GM12878 (cell line): Measurements from ENCODE around the gene CSF1. TPM values are rescaled to one million over a fixed set of nuclear protein-coding genes. Genes with fewer than 3 reads are reported as not detected.

ENCODE experiments used
- ATAC-seq: fragments of 200-7000 bp; cut with Tn5 transposase; 3 replicates; pipeline ENCODE4 v1.9.1; 2020; ENCODE audit warnings: mild to moderate bottlenecking, moderate library complexity
- BruUV-seq: library from RNA; stranded (reverse); fragments of 400-500 nt; replicated peaks from 2 replicates; lab custom pipeline; 2021; lab: Mats Ljungman, UMichigan
- CTCF ChIA-PET: fragments of 300-600 bp; sonication (Branson Sonifier 250); formaldehyde crosslinking; extraction: SDS; loops from one replicate; lab custom pipeline; 2021; ENCODE audit warnings: inconsistent platforms; lab: Yijun Ruan, JAX
- POLR2A ChIA-PET: fragments of 350-600 bp; formaldehyde crosslinking; extraction: SDS; loops from one replicate; lab custom pipeline; 2021; ENCODE audit warnings: inconsistent platforms; lab: Charles Lee
- RAD21 ChIA-PET: fragments of 300-600 bp; sonication (Branson Sonifier 250); formaldehyde crosslinking; loops from one replicate; lab custom pipeline; 2023; ENCODE audit warnings: antibody characterized with exemption; ENCODE audit not compliant: unreplicated experiment; lab: Charles Lee
- SMC1A ChIA-PET: fragments of 300-600 bp; sonication (Branson Sonifier 250); formaldehyde crosslinking; loops from one replicate; lab custom pipeline; 2023; ENCODE audit not compliant: unreplicated experiment, uncharacterized antibody; lab: Charles Lee
- DNase-seq: peaks from one replicate; pipeline ENCODE4 v3.0.0-alpha.2; 2011; ENCODE audit warnings: low read depth, low spot score
- FAIRE-seq: peaks from 3 replicates; lab custom pipeline; 2011; peaks lifted over from hg19 to GRCh38; lab: Jason Lieb, UNC
- H2AFZ ChIP-seq: 2 replicates; pipeline ENCODE4 v1.6.0; 2011; ENCODE audit warnings: low read depth, low read length, control low read depth; ENCODE audit not compliant: control insufficient read depth
- H3K27ac ChIP-seq: 2 replicates; pipeline ENCODE4 v1.5.1; 2011; ENCODE audit warnings: control low read depth; ENCODE audit not compliant: control insufficient read depth, insufficient read depth
- H3K27me3 ChIP-seq, 2 experiments: replicated peaks in 1 of 2; 2 replicates each; pipeline versions ENCODE4 v1.6.0 to v1.6.1; 2011; ENCODE audit warnings: low read length in 1 of 2; ENCODE audit not compliant: control insufficient read depth in 2 of 2, insufficient read depth in 2 of 2
- H3K36me3 ChIP-seq, 2 experiments: 2 replicates each; pipeline ENCODE4 v1.5.1; 2011; ENCODE audit warnings: low read length in 1 of 2; ENCODE audit not compliant: control insufficient read depth in 2 of 2, insufficient read depth in 2 of 2
- H3K4me1 ChIP-seq: 2 replicates; pipeline ENCODE4 v1.6.1; 2011; ENCODE audit warnings: mild to moderate bottlenecking, low read length, moderate library complexity, mixed read lengths; ENCODE audit not compliant: control insufficient read depth, insufficient read depth
- H3K4me2 ChIP-seq: 2 replicates; pipeline ENCODE4 v1.6.0; 2011; ENCODE audit warnings: control low read depth; ENCODE audit not compliant: control insufficient read depth, insufficient read depth
- H3K4me3 ChIP-seq: fragments of 200-600 bp; sonication (generic); 2 replicates; pipeline ENCODE4 v1.5.1; 2016
- H3K79me2 ChIP-seq: 2 replicates; pipeline ENCODE4 v1.6.0; 2011; ENCODE audit warnings: low read length; ENCODE audit not compliant: control insufficient read depth, insufficient read depth
- H3K9ac ChIP-seq: 2 replicates; pipeline ENCODE4 v1.8.0; 2011; ENCODE audit warnings: low read length, control low read depth, mixed read lengths; ENCODE audit not compliant: control insufficient read depth, insufficient read depth
- H3K9me3 ChIP-seq: replicated peaks from 3 replicates; pipeline ENCODE4 v1.5.1; 2011; ENCODE audit warnings: mild to moderate bottlenecking, low read length; ENCODE audit not compliant: control insufficient read depth, insufficient read depth
- H4K20me1 ChIP-seq: 2 replicates; pipeline ENCODE4 v1.6.0; 2011; ENCODE audit not compliant: control insufficient read depth, insufficient read depth
- EP300 ChIP-seq, 2 experiments: fragments of 150-350 bp in 1 of 2; IDR thresholded peaks; 2 replicates each; pipeline ENCODE4 v1.6.1; 2011 to 2012; ENCODE audit warnings: low read depth in 2 of 2, low read length in 2 of 2, borderline replicate concordance in 1 of 2, improper control_type of control experiment in 1 of 2, inconsistent platforms in 1 of 2; ENCODE audit not compliant: control insufficient read depth in 1 of 2
- POLR2AphosphoS2 ChIP-seq: IDR thresholded peaks from 2 replicates; pipeline ENCODE4 v1.6.1; 2011; ENCODE audit warnings: low read depth, mild to moderate bottlenecking, low read length, improper control_type of control experiment, moderate library complexity
- RAD21 ChIP-seq: IDR thresholded peaks from 2 replicates; pipeline ENCODE4 v1.6.1; 2011; ENCODE audit warnings: mild to moderate bottlenecking, low read depth, low read length, moderate library complexity; ENCODE audit not compliant: insufficient read depth
- SMC3 ChIP-seq: IDR thresholded peaks from 2 replicates; pipeline ENCODE4 v1.6.1; 2011; ENCODE audit warnings: low read length, improper control_type of control experiment, borderline replicate concordance
- WGBS: methylation state at CpG from one replicate; pipeline ENCODE4 v1.1.6; 2016; ENCODE audit warnings: low lambda C conversion rate; ENCODE audit not compliant: insufficient replicate concordance, insufficient coverage; ENCODE audit errors: missing lambda C conversion rate; 5-methylcytosine and 5-hydroxymethylcytosine counted together
- in situ Hi-C: fragments of 300-500 bp; cut with MboI; formaldehyde crosslinking; loops from 9 replicates; pipeline ENCODE4 v1.14.3; 2018; ENCODE audit warnings: mixed read lengths
- intact Hi-C: fragments of 100-400 bp; cut with micrococcal nuclease; formaldehyde crosslinking; loops from one replicate; pipeline ENCODE4 v1.14.2; 2022; ENCODE audit not compliant: unreplicated experiment
- polyA plus RNA-seq, 11 experiments: library from polyadenylated mRNA; depleted of rRNA in 4 of 11; unstranded in 6 of 11; stranded (reverse) in 5 of 11; fragments of >200 nt; fragmentation: Nextera tagmentation in 4 of 11; fragmentation: Illumina TruSeq in 1 of 11; extraction: Ambion mirVana in 4 of 11; extraction: Trizol in 1 of 11; gene quantifications; 1 replicate in 1 of 11; 2 replicates in 10 of 11; pipeline versions ENCODE4 v1.2.1 to v1.2.3, GENCODE V29; 2011 to 2016; ENCODE audit warnings: inconsistent platforms in 2 of 11, missing spikeins in 2 of 11, low read depth in 1 of 11
- total RNA-seq, 4 experiments: library from RNA; depleted of rRNA in 3 of 4; stranded (reverse); fragments of >200 nt in 3 of 4; fragmentation: Illumina TruSeq in 1 of 4; extraction: Trizol in 1 of 4; gene quantifications; 2 replicates each; pipeline versions ENCODE4 v1.2.1 to v1.2.3, GENCODE V29; 2013 to 2021
- TF ChIP-seq, protein P1 (sequence below): fragments of 450-650 bp; IDR thresholded peaks from 2 replicates; pipeline ENCODE4 v1.6.1; 2017; ENCODE audit warnings: borderline replicate concordance
- TF ChIP-seq, protein P2 (sequence below): fragments of 450-650 bp; IDR thresholded peaks from 2 replicates; pipeline ENCODE4 v1.6.1; 2017; ENCODE audit warnings: mild to moderate bottlenecking
- TF ChIP-seq, protein P3 (sequence below), 3 experiments: IDR thresholded peaks in 2 of 3; conservative IDR thresholded peaks in 1 of 3; 2 replicates each; pipeline ENCODE4 v1.5.1; 2011; ENCODE audit warnings: low read depth in 3 of 3, low read length in 3 of 3, mild to moderate bottlenecking in 3 of 3, control low read depth in 2 of 3, moderate library complexity in 2 of 3, inconsistent platforms in 1 of 3, mixed read lengths in 1 of 3; ENCODE audit not compliant: control insufficient read depth in 2 of 3, insufficient read depth in 1 of 3; ENCODE audit errors: extremely low read depth in 1 of 3

CSF1 gene
- total and polyA plus RNA-seq, 10 of the 15 experiments (the other 5 are each of a cell fraction or from before 2014, with no cell fraction given) = 1.2 to 32.4 (median 13.0) TPM

DNA sequence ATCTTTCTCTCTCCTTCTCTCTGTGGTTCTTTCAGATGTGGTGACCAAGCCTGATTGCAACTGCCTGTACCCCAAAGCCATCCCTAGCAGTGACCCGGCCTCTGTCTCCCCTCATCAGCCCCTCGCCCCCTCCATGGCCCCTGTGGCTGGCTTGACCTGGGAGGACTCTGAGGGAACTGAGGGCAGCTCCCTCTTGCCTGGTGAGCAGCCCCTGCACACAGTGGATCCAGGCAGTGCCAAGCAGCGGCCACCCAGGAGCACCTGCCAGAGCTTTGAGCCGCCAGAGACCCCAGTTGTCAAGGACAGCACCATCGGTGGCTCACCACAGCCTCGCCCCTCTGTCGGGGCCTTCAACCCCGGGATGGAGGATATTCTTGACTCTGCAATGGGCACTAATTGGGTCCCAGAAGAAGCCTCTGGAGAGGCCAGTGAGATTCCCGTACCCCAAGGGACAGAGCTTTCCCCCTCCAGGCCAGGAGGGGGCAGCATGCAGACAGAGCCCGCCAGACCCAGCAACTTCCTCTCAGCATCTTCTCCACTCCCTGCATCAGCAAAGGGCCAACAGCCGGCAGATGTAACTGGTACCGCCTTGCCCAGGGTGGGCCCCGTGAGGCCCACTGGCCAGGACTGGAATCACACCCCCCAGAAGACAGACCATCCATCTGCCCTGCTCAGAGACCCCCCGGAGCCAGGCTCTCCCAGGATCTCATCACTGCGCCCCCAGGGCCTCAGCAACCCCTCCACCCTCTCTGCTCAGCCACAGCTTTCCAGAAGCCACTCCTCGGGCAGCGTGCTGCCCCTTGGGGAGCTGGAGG, 12.7 kb downstream of the CSF1 start:
- SMC1A ChIA-PET = interaction anchor here (0.6 kb wide), 1 partner anchor 933 kb away, joined by 3 read pairs; no protein-coding TSS in a partner anchor
- POLR2A ChIA-PET = no interaction called here
- CTCF ChIA-PET = interaction anchor here (0.6 to 1.4 kb wide), 5 partner anchors 8 to 88 kb away, joined by 3 to 4 read pairs (median 3); no protein-coding TSS in a partner anchor
- no TSS peak for BruUV-seq
- H3K9ac ChIP-seq = no peak overlapping the region
- intact Hi-C loops (no loop called here), in situ Hi-C loops (no loop called here)
- H4K20me1 ChIP-seq = no peaks in the 10 kb centered on the region; the same call in 1 of the 2 replicates
- no peak overlapping the region for H3K4me3 ChIP-seq
- DNase-seq = no peak
- FAIRE-seq = no peak
- ATAC-seq = peak; percentile 76
- no peaks in the 10 kb centered on the region for H3K27me3 ChIP-seq
- H3K9me3 ChIP-seq = no peaks in the 10 kb centered on the region
- 74% methylated on average over 17 of the region's 17 CpGs for WGBS
- H3K36me3 ChIP-seq = peaks cover 13 to 35% of the 10 kb centered on the region in 2 experiments
- RAD21 ChIA-PET = interaction anchor here (0.7 to 2.6 kb wide), 2 partner anchors 61 to 146 kb away, joined by 3 to 11 read pairs; partner anchors contain the start of gene AHCYL1
- TF ChIP-seq, protein P1, sequence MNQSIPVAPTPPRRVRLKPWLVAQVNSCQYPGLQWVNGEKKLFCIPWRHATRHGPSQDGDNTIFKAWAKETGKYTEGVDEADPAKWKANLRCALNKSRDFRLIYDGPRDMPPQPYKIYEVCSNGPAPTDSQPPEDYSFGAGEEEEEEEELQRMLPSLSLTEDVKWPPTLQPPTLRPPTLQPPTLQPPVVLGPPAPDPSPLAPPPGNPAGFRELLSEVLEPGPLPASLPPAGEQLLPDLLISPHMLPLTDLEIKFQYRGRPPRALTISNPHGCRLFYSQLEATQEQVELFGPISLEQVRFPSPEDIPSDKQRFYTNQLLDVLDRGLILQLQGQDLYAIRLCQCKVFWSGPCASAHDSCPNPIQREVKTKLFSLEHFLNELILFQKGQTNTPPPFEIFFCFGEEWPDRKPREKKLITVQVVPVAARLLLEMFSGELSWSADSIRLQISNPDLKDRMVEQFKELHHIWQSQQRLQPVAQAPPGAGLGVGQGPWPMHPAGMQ = no peak
- TF ChIP-seq EP300 (IDR thresholded peaks at IDR 0.05; ENCODE audit: borderline replicate concordance in 1 of 2, control insufficient read depth in 1 of 2, low read depth in 2 of 2, low read length in 2 of 2) (no peak), SMC3 (peak; percentile 15; the same call in 1 of the 2 replicates), POLR2AphosphoS2 (no peak), RAD21 (peak; percentile 36; the same call in 1 of the 2 replicates)
- TF ChIP-seq, protein P2, sequence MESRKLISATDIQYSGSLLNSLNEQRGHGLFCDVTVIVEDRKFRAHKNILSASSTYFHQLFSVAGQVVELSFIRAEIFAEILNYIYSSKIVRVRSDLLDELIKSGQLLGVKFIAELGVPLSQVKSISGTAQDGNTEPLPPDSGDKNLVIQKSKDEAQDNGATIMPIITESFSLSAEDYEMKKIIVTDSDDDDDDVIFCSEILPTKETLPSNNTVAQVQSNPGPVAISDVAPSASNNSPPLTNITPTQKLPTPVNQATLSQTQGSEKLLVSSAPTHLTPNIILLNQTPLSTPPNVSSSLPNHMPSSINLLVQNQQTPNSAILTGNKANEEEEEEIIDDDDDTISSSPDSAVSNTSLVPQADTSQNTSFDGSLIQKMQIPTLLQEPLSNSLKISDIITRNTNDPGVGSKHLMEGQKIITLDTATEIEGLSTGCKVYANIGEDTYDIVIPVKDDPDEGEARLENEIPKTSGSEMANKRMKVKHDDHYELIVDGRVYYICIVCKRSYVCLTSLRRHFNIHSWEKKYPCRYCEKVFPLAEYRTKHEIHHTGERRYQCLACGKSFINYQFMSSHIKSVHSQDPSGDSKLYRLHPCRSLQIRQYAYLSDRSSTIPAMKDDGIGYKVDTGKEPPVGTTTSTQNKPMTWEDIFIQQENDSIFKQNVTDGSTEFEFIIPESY = peak; percentile 79; the same call in 1 of the 2 replicates
- TF ChIP-seq, protein P3, sequence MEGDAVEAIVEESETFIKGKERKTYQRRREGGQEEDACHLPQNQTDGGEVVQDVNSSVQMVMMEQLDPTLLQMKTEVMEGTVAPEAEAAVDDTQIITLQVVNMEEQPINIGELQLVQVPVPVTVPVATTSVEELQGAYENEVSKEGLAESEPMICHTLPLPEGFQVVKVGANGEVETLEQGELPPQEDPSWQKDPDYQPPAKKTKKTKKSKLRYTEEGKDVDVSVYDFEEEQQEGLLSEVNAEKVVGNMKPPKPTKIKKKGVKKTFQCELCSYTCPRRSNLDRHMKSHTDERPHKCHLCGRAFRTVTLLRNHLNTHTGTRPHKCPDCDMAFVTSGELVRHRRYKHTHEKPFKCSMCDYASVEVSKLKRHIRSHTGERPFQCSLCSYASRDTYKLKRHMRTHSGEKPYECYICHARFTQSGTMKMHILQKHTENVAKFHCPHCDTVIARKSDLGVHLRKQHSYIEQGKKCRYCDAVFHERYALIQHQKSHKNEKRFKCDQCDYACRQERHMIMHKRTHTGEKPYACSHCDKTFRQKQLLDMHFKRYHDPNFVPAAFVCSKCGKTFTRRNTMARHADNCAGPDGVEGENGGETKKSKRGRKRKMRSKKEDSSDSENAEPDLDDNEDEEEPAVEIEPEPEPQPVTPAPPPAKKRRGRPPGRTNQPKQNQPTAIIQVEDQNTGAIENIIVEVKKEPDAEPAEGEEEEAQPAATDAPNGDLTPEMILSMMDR (IDR thresholded peaks at IDR 0.05 in 2 of 3, conservative IDR thresholded peaks at IDR 0.05 in 1 of 3; ENCODE audit: control insufficient read depth in 2 of 3, extremely low read depth in 1 of 3, insufficient read depth in 1 of 3, low read depth in 3 of 3, low read length in 3 of 3) = peak; percentile 24 to 42 (median 39); a peak in 4 of 6 replicates
- H3K79me2 ChIP-seq = no peaks in the 10 kb centered on the region
- H3K27ac ChIP-seq = no peak overlapping the region
- H3K4me2 ChIP-seq = no peak overlapping the region
- no peaks in the 10 kb centered on the region for H3K4me1 ChIP-seq
- H2AFZ ChIP-seq = no peak overlapping the region
